GM18909 (cell line): Measurements from ENCODE around the gene HOXC6.

ENCODE experiments used
- ATAC-seq: cut with Tn5 transposase; IDR thresholded peaks from one replicate; pipeline ENCODE4 v1.9.1; 2021; ENCODE audit warnings: mild to moderate bottlenecking; ENCODE audit not compliant: unreplicated experiment, poor library complexity

HOXC6 gene

DNA sequence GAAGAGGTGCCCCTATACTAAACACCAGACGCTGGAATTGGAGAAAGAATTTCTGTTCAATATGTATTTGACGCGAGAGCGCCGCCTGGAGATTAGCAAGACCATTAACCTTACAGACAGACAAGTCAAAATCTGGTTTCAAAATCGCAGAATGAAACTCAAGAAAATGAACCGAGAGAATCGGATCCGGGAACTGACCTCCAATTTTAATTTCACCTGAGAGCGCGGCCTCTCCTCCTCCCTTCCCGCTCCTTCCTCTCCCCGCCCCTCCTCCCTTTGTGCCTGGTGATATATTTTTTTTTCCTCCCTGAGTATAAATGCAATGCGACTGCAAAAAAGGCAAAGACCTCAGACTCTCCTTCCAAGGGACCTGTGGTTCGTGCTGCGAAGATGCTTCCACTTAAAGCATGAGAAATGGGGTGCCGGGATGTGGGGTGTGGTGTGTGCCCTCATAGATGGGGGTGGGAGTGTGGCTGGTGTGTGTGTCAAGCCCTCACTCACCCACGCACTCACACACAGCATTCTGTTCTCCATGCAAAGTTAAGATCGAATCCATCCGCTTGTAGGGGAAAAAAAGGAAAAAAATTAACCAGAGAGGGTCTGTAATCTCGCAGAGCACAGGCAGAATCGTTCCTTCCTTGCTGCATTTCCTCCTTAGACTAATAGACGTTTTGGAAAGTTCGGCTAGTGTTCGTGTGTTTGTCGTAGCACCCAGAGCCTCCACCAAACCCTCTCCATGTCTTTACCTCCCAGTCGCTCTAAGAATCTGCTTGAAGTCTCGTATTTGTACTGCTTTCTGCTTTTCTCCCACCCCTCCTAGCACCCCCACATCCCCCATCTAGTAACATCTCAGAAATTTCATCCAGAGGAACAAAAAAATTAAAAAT, 38.8 kb upstream of the HOXC6 start:
- no peak for ATAC-seq

DNA sequence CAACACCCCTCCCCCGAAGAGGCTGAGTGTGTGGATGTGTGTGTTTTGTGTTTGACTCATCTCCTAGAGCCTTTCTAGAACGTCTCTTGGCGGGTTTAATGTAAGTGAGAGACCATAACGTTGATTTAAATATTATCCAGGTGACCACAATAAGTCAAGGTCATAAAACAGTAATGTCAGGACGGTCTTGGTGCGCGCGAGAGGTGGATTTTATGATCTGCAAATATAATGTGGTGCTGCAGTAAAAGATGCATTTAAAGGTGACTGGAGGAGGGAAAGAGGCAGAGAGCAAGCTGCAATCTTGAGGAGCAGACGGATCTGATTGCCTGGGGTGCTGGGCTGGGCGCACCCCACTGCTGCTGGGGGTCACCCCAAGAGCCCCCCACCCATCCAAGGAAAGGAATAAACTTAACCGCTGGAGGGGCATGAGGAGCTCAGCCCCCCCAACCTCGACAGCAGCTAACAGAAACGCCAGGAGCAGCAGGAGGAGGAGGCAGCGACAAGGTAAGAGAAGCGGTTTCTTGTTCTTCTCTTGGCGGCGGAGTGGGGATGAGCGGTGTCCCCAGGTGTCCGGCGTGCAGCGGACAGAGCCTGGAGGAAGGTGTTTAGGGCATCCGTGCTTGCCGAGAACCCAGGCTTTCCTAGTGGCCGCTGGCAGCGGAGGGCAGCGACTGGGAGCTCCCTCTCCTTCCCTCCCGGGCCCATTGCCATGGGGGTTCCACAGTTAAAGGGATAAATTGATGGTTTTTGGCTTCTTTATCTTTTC, 37.7 kb upstream of the HOXC6 start:
- ATAC-seq, result no peak

DNA sequence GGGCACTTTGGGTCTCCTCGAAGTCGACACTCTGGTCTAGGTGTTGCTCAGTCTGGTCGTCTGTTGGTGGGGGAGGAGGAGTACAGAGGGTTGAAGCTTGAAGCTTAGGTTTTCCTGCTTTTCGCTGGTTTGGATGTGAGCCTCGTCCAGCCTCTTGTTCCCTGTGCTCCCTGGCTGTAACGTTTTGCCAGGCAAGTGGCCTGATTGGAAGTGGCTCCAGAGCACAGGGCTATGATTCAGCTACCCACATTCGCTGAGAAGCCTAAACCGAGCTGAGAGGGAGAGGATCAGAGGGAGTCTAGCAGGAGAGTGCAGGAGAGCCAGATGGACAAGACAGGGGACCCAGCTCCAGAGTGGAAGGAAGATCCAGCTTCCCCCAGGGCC, 37.2 kb upstream of the HOXC6 start:
- ATAC-seq, result no peak

DNA sequence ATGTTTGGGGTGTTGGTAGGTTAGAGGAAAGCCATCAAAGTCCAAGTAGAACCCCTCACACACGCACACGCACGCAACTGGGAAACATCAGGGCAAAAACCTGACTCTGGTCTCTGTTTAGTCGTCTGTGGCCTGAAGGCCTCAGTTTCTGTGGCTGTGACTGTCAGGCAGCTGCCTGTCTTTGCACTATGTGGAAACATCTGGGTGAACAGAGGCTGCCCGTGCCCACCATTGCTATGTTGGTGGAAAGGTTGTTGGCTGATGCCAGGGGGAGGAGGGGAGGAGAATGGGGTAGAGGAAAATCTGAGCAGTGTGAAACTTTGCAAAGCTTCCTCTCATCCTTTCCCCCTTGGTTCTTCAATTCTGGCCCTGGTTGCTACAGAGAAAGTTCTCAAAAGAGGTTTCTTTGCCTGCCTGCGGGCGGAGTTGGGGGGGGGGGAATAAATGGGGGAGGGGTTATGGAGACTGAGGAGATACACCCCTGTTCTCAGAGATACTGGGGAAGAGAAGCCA, 35.8 kb upstream of the HOXC6 start:
- no peak for ATAC-seq

DNA sequence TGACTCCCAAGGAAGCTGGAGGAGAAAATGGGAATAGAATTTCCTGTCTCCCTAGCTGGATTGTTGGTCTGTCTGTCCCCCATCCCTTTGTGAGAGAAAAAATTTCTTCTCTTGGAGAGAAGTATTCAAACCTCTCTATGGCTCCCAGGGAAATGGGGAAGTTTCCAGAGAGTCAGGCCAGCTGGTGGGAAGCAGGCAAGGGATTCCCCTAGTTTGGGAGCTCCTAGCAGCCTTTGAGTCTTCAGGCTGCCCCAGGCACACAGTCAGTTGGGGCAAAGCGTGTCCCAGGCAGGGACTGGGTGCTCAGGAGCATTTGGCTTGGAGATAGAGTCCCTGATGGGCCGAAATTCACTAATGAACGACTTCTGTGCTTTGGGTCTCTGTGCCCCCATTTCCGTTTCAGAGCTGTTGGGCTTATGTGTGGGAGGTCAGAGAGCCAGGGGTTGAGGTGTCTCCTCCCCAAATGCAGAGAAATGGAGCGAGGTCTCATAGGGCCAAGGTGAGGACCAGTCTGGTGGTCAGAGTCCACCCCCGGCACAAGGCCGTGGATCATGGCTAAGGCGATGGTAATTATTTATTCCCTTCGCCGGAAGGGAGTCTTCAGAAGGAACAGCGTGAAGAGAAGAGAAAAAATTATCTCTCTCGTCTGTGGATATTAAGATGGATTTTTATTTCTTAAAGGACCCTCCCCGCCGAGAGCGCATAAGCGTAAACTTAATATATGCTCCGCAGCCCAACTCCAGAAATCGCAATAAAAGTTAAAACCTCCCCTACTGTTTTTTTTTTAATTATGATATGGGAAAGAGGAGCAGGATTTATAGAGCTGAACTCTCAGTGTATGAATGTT, 34.9 kb upstream of the HOXC6 start:
- no peak for ATAC-seq

DNA sequence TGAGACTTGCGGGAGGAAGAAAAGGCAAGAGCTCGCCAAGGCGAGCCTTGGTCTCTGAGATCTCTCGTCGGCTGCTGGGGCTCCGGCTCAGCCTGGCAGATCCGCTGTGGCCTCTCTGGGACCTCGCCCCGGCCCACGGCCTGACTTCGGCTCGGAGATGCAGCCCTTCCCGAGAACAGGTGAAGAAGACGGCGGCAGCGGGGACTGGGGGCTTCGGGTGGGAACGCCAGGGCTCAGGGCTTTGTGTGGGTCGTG, 34.3 kb upstream of the HOXC6 start:
- ATAC-seq, result no peak

DNA sequence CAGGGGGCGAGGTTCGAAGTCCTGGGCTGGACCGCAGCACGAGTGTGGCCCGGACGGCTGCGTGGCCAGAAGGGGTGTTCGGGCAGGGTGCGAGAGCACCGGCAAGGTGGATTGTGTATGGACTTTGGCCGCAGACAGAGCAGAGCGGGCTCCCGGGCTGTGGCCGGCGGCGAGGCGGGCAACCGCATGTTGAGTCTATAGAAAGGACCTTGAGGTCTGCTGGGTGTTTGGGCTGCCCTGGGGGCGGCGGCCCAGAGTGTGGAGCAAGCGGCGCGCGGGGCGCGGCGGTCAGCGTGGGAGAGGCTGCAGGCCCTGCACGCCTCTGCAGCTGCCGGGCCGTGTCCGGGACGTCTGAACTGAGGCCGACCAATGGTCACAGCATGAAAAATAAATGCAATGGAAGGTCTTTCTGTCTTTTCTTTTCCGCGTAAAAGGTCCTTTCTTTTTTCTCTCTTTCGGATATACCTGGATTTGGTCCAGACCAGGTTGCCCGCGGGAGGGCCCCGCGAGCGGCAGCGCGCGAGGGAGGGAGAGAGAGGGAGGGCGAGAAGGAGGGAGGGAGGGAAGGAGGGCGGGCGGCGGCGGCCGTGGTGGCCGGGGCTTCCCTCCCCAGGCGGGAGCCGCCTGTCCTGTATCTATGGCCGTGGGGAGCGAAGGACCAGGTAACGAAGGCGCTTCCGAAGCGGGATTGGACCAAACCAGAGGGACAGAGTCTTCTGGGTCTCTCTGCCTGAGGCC, 33.8 kb upstream of the HOXC6 start:
- ATAC-seq, result no peak

DNA sequence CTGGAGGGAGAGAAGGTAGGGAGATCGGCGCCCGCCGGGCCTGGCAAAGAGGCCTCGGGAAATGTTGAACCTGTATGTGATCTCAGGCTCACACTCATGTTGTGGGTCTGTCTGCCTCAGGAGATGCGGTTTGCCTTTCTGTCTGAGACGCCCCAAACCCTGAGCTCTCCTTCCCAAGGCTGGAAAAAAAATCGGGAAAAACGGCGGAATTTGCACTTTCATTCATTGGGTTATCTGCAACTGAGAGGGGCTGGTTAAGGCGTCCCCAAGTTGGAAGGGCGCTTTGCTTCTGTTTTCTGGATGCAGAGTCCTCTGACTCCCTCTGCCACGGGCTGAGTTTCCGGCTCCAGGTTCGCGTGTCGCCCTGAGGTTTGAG, 33.2 kb upstream of the HOXC6 start:
- ATAC-seq, result no peak

DNA sequence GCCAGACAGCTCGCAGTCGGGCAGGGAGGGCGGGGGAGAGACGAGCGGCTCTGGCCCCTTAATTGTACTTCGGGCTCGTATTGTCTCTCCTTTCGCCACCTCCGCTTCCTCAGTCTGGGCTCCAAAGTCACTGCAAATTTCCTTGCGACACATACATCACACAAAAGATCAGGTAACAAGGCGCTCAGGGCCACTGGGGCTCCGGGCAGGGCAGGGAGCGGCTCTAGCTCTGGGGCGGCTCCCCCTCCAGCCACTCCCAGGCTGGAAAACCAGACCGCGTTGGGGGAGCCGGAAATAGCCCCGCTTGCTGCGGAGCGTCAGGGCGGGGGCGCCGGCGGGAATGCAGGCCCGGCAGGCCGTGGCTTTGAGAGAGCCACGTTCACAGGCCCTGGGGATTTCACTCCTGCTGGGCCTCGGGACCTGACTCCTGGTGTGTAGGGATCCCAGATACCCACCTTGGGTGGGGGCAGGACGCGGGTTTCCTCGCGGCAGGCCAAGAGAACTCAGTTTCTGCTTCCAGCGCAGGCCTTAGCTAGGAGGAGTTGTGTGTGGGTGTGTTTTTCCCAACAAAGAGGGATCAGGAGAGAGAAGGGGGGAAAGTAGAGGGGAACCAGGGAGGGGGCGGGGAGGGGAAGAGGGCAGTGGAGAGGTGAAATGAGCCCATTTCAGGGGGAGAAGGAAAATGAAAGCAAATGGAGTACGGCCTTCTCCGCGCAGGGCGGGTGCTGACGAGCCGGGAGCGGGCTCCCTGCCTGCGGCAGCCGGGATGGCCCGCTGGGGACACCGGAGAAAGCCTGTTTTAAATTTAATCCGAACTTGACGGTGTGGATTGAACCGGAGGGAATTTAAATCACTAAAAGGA, 32.6 kb upstream of the HOXC6 start:
- ATAC-seq, result no peak

DNA sequence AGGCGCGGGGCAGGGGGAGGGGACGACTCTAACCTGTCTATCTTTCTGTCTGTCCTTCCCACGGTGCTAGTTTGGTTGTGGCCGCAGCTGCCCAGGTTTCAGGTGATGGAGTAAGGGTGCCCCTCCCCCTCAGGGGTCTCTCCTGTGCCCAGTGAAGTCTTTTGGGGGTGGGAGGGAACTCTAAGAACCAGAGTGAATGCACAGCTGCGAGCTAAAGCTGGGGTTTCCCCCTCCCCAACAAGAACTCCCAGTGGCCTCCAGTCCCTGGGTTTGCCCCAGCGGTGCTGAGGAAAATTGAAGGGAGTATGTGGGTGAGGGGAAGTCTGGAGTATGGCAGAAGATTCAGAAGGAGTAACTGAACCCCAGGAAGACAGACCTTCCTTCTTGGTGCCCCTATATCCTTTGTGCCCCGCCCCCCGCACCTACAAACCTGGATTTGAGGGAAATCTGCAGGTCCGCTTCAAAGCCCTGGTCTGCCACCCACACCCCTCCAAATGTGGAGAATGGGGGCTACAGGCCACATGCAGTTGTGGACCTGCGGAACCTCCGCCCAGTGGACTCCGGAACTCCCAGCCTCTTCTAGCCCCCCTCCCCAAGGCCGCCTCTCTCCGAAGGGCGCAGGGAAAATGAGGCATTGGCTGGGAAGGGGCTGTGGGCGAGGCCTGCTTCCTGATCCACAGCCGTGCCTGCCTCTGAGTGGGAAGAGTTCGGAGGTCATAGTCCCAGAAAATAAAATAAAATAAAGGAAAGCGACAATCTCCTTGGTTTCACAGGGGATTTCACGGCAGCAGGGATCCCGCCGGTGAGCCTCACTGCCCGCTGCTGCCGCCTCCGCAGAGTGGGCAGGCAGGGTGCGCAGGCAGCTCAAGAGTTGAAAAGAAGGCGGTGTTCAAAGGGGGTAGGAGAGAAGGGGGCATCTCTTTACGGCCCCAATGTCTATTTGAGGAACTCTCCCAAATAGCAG, 31.7 kb upstream of the HOXC6 start:
- no peak for ATAC-seq

DNA sequence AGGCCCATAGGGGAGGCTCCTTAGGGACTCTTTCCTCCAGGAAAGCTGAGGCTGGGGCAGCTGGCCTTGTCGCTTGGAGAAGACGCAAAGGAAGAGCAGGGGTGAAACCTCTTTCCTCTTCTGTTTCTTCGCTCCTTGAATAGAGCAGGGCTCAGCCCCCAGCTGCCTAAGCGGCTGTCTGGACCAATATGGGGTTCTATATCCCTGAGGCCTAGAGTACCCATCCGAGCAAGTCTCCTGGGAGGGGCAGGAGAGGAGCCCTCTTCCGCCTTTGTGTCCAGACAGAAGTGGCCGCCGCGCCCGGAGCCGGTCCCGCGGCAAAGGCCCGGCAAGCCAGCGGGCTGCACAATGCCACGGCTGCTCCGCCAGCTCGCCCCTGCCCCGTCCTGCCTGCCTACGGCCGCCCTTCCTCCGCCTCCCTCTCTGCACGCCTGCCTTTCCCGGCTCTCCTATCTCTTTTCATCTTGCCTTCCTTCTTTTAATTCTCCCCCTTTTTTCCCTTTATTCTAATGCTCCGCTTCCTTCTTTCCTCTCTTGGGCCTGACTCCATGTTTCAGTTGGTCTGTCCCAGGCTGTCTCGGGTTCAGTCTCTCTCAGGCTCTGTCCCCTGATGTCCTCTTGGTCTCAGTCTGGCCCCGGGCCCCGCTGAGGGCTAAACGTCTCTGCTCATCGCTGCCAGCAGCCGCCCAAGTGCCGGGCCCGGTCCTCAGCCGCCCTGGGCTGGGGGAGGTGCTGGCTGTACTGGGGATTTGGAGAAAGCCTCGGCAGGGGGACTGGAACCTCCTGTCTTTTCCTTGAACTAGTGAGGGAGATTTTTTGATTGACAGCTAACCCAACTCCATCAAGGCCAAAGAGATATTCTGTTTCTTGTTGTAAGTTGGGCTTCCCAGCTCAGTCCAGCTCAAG, 30.8 kb upstream of the HOXC6 start:
- ATAC-seq, result no peak

DNA sequence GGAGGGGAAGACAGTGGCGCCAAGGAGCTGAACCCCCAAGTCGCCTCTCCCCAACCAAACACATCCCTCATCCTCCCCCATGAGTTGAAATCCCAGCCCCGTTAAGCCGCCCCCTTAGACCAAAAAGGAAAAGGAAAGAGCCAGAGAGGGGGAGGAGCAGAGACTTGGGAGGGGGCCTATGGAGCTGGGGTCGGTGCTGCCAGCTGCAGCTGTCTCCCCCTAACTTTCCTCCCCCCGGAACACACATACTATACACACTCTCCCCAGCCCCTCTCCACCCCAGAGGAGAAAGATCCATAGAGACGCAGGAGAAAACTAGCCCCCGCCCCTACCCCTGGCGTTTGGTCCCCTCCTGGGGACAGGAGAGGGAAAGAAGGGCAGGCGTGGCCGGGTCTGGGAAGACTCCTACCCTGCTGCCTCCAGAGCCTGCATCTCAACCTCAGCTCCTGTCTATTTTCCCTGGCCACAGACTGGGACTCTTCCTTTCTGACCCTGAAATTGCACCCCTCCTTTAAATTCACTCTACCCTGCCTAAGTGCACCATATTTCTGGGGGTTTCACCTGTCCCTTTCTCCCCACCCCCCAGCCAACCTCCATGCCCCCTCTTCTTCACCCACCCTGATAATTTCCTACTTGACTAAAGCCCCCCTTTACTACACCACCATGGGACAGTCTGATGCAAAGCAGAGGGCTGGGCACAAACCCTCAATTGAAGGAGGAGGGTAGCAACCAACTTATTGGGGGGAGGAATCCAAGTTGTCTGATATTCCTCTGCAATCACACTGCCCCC, 29.9 kb upstream of the HOXC6 start:
- ATAC-seq, result no peak

DNA sequence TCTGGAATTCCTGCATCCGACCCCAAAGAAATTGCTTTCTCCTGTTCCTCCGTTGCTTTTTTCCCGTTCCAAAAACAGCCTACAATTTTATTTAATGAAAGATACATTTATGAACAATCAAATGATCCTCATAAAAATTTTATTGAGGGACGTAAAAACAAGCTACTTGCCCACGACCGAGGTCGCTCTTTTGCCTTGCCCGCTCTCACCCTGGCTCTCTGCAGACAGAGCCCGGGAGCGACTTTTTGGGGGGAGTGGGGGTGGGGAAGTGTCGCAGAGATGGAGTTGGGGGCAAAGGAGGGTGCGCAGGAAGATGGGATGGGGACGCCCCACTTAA, 29.4 kb upstream of the HOXC6 start:
- no peak for ATAC-seq

DNA sequence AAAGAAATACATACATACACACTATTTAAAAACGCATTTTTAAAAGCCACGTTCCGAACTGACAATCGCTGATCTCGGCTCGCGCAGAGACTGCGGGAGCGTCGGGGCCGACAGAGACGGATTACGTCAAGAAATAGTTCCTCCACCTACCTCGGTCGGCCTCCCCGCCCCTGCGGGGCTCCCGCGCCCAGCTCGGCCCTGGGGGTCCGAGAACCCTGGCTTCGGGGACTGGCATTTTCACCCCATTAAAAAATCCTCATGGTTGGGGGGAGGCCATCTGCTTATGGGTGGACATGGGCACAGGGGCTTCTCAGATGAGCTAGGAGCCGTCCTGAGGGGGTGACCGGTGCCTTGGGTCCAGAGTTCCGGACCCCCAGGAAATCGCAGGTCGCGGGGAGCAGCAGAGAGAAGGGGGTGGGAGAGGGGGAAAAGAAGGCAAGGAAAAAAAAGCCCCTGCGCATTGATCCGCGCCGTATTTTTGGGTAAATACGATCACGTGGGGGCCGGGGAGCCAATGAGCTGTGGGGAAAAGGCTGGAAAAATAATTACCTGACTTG, 28.6 kb upstream of the HOXC6 start:
- no peak for ATAC-seq

DNA sequence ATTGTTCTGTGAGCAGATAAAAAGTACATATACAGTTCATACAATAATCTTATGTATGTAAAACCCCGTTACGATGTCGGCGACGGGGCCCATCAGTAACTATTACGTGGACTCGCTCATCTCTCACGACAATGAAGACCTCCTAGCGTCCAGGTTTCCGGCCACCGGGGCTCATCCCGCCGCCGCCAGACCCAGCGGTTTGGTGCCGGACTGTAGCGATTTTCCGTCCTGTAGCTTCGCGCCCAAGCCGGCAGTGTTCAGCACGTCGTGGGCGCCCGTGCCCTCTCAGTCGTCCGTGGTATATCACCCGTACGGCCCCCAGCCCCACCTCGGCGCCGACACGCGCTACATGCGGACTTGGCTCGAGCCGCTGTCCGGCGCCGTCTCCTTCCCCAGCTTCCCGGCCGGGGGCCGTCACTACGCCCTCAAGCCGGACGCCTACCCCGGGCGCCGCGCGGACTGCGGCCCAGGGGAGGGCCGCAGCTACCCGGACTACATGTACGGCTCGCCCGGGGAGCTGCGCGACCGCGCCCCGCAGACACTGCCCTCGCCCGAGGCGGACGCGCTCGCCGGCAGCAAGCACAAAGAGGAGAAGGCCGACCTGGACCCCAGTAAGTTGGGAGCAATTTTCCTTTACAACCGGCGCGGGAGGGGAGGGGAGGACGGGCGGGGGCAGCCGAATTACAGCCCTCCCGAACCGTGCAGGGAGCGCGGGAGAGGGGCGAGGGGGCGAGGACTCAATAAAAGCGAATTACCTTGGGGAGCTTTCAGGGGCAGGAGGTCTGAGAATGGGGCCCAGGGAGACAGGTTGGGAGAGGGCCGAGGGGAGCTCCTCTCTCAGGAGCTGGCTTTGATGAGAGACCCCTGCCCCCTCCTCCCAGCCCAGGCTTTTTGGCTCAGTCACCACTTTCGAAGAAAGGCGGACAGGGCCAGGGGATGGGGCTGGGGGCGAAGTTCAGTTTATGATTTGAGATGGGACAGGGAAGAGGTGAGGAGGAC, 27.8 kb upstream of the HOXC6 start, which contains the start of gene HOXC9:
Gene HOXC9, plus strand, starts transcription at position 46 of the 999 bp plus-strand sequence. Its CDS starts 28 bp downstream, at position 74.
- ATAC-seq, result no peak
